ENCODE data around the gene GRM8.
"Not testable (repeated sequence)": the region's sequence is repeated elsewhere in the genome, so short reads cannot be mapped to it uniquely, and the experiment has no call there.

The GRM8 gene

DNA sequence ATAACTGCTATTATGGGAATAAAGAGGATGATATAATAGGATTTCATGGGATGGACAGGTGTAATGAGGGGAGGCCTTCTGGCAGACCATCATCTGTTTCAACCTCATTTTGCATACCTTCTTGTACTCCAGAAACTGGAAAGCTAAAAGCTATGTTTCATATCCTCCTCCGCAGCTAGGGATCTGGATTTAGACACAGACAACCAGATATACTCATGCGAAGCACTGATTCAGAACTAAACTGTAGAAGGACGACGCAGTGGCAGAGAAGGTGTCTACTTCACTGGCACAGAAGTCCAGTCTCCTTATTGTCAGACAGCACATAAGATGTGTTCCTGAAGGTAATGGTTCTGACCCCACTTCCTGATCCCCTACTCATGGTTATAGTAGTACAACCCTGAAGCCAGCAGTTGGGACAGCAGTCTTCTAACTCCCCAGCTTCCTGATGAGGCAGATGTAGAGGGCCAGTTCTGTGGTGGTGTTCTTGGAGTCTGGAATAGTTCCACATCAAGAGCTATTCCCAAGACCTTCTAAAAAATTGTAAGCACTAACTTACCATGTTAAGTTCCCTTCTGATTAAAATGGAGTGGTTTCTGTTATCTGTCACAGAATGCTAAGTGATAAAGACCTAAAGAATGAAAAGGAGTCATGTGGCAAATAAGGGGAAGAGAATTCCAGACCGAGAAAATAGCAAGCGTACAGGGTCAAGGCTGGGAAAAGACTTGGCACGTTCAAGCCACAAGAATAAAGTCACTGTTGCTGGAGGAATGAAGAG, 550.3 kb downstream of the GRM8 start:
- no peak for DNase-seq

DNA sequence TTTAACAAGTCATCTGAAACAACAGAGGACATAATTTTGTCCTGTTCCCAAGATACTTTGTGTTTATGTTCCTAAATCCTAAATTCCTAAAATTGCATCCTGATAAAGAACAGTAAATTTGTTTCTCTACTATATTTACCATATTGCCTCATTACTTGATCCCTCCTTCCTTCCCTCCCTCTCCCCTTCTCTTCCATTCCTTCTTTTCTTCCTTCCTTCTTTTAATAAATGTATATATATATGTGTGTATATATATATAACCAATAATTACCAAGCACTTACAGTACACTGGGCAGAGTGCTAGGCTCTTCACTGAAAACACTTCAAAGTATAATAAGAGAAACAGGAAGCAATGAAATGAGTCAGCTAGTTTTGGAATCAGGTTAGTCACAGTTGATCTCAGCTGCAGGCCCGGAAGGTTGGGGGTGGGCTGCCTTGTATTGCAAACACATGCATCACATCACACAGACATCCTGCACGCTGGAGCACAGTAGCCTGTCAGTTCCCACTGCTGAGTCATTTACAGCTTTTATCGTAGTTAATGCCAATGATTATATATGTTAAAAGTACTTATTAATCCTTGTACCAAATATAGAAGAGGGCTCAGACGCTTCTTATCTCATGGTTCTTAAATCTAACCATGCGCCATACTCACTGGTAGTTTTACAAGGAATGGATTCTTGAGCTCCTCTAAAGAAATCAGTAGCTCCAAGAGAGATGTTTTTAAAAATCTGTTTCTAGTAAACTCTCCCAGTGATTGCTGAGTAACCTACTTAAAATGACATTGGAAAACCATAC, 551.7 kb downstream of the GRM8 start:
- peak; percentile 68 for DNase-seq

DNA sequence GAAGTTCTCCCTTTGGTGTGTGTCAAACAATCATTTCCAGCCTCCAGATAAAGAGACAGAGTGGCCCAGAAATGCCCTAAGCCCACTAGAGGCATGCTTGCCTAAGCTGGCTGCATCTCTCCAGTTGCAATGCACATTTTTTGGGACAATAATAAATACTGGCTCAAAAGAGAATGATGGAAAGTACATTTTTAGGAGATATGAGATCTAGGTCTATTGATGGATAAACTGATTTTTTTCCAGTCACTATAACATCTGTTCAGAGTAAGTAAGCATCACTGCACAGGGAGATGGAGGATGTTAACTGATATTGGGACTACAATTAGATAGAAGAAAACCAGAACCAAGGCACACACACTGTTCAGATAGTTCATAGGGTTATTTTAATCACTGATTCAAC, 553.0 kb downstream of the GRM8 start:
- DNase-seq, result no peak

DNA sequence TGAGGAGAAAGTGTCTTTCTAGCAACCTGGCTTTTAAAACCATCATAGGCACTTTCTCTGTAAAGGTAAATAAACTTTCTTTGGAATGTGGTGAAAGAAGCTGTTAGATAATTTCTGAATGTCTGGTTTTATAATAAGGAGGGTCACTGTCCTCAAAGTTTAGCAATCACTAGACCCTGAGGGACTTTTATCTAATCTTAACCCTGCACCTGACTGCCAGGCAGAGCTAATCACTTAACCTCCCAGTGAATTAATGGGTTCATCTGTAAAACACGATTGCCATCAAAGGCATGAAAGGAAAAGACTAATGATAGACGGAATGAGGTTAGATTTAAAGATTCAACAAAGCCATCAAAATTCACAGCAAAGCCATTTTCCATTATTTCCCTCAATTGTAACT, 553.8 kb downstream of the GRM8 start:
- no peak for DNase-seq

DNA sequence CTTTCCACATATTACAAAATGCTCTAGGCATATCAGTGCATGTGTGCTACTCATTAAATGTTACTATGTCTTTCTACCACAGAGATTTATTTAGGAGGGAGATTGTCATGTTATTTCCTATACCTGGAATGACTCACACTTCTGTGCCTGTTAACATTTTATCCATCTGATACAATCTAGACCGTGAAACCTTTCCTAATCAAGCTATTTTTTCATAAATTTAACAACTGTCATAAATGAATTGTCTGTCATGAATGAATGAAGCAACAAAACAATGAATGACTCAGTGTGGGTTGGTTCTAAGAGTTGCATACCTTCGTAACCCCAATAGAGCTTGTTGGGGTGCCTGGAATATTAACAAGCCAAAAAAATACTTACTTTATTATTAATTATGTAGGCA, 554.3 kb downstream of the GRM8 start:
- DNase-seq, result no peak

DNA sequence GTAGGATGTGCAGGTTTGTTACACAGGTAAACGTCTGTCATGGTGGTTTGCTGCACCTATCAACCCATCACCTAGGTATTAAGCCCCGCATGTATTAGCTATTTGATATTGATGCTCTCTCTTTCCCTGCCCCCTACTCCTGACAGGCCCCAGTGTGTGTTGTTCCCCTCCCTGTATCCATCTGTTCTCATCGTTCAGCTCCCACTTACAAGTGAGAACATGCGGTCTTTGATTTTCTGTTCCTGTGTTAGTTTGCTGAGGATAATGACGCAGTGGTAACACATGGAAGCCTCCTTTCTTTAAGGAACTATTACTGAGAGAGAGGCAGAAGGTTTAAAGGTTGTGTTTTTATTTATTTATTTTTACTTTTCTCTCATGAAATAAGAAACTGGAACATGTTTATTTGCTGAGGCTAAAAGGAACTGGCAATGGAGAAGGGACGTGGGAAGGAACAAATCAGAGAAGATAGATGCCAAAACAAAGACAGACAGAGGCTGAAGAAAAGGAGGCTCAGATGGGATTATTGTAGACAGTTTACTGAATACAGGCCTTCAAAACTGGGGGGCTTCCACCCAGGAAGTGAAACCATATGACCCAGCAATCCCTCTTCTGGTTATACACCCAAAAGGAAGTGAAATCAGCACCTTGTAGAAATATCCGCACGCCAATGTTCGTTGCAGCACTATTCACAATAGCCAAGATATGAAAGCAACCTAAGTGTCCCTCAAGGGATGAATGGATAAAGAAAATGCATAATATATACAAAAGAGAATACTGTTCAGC, 556.3 kb downstream of the GRM8 start:
- DNase-seq, result no peak

DNA sequence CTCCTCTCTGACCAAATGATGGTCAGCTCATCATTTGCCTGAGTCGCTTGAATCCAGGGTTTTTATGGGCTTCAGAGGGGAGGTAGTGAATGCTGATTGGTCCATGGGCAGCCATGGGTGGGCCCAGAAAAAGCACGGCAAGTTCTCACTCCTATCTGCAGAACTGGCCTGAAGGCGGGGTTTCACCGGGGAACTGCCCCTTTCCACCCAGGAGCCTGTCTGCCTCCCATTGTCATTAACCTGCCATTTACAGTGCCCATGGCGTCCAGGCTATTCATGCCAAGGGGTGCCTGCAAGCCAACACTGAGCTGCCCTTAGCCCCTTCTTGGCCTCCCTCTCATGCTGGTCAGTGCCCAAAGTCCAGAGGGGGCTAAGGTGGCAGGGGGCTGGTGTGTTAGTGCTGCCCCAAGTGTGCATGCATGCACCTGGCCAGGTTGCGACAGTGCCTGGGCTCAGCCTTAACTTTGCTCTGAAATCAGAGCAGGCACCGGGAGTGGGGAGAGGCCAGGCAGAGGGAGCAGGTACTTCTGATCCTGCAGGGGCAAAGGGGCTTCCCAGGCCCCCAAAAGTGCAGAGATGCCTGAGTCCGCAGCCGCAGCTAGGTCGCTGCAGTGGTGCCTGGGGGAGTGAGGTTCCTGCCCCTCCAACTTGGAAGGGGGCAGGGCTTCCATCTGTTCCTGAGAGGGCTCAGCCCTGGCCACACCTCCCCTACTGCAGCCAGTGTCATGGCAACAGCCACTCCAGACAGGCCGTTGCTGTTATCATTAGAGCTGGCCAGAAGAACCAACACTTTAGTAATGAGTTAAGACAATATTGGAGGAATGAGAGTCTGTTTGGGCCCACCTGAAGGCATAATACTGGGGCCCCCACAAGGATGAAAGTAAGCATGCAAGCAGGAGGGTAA, 561.6 kb downstream of the GRM8 start:
- no peak for DNase-seq

DNA sequence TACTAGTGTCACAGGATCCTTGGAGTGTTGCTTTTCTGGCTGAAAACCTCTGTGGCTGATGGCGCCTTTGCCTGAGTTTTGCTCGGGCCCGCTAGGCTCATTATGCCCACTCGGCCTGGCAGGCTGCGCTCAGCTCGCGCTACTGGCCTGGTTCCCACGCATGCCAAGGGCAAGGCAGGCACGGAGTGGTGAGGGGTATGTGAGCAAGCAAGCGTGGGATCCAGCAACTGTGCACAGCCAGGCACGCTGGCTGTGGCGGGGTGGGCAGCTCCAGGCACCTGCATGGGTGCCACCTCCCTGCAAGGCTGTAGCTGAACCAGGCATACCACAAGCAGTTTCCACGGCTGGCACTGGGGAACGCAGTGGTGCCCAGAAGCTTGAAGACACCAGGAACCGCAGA, 562.6 kb downstream of the GRM8 start:
- no peak for DNase-seq

DNA sequence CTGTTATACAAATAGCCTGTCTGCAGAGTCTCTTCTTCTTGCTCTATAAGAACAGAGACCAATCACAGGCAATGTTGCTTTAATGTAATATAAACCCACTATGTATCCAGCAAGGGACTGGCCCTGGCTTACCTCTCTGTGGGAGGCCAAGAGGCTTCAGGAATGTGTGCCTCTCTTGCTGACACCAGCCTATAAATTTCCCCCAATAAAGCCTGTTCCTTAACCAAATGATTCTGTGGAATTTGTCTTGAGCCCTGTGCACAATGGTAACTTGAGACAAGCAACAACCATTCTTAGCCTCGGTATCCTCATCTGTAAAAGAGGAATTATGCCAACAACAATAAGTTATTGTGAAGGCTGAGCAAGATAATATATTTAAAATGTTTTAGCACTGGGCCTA, 563.7 kb downstream of the GRM8 start:
- no peak for DNase-seq

DNA sequence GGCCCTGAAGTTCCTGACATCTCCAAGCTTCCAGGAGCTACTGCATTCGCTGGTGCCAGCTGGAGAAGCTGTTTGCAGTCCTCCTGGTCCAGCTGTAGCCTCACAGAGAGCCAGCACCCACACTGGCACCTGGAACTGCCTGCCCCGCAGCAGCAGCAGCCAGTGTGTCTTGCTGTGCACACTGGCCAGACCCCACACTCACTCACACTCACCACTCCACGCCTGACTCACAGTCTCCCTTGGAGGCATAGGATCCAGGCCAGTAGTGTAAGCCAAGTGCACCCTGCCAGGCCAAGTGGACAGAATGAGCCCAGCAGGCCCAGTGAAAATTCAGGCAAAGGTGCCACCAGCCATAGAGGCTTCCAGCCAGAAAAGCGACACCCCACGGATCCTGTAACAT, 566.3 kb downstream of the GRM8 start:
- no peak for DNase-seq

DNA sequence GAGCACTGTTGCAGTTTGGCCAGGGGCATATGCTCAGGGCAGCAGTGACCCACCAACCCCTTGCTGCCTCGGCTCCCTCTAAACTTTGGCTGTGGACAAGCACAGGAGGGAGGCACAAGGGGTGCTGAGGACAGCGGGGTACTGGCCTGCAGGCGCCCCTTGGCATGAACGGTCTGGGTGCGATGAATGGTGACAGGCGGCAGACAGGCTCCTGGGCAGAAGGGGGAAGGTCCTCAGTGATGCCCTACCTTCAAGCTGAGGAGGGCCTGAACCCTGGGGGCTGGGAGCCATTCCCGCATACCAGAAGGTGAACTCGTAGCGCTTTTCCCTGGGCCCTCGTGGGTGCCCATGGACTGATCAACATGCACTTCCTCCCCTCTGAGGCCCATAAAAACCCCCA, 567.1 kb downstream of the GRM8 start:
- DNase-seq, result no peak

DNA sequence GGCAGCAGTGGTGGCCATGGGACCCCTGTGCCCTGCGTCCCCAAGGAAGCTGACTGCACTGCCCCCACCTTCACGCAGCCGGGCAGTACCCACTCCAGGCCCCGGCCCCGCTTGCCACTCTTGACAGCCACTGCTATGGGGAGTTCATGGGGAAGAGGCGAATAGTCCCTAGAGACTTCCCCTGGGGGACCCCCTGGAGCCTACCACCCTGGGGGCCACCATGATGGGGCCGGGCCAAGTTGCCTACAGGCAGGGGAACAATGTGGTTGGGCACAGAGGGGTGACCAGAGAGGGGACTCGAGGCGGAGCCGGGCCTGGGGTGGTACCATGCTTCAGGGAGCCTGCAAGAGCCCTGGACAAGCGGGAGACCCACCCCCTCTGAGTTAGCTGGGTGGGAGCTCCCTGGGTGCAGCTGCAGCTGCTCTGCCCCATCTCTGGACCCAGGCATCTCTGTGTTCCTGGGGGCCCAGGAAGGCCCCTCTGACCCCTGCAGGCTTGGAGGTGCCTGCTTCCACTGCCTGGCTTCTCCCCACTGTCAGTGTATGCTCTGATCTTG, 567.6 kb downstream of the GRM8 start:
- DNase-seq, result no peak

DNA sequence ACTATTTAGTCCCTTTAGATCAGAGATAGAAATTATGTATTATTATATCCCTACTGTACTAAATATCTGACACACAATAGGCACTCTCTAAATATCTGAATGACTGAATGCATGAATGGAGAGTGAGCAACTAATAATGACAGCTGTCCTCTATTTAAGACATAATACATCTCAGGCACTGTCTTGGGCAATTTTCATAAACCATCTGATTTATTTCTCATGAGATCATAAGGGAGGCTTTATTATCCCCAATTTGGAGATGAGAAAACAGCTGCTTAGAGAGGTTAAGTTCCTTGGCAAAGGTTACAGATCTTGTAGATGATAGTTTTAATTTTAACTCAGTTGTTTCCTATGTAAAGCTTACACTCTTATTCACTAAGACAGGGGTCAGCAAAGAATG, 570.6 kb downstream of the GRM8 start:
- DNase-seq, result no peak

DNA sequence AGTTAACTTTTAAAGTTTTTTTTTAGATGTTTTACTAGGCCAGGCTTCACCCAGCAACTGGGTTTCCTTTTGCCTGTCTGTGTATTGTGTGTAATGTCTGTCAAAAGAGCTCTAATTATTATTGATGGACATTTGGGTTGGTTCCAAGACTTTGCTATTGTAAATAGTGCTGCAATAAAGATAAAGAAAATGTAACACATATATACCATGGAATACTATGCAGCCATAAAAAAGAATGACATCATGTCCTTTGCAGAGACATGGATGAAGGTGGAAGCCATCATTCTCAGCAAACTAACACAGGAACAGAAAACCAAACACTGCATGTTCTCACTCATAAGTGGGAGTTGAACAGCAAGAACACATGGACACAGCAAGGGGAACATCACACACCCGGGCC, 584.0 kb downstream of the GRM8 start:
- DNase-seq, result not testable (repeated sequence)

DNA sequence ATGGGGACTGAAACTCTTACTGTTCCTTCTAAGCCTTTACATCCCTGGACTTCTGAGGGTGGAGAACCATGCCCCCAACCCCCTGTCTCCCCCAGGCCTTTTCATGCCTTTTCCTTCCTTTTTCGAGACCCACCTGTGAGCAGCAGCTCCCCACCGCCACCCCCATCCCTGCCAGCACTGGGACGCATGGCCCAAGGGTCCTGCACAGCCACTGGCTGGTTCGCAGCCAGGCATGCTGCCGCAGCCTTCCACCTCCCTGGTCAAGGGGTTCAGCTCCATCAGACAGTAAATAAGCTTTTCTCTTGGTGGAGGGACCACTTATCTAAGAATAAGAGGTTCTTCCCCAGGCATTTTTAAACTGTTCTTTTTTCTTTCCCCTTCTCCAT, 584.4 kb downstream of the GRM8 start:
- no peak for DNase-seq

DNA sequence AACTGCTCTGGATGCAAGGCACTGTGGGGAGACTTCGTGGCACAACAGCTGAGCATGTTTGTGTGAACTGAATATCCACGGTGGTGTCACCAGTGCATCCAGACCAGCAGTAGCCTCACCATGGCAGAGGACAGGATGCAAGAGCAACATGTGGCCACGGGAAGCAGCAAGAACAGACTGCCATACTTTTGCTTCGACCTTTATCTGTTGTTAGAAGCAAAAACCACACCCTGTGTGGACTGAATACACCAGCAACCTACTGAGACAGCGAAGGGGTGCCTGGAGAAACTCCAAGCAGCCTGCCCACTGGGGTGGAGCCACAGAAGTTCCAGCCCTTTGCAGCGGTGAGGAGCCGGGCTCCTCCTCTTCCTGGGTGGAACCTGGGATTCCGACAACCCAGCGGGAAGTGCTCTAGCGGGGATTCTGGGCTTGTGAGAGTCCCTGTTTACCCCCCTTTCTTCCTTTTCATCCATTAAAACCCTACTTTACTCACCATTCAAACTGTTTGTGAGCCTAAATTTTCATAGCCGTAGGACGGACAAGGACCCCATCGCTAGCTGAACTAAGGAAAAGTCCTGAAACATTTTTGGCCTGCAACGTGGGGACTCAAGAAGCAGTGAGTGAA, 584.9 kb downstream of the GRM8 start:
- DNase-seq, result no peak

DNA sequence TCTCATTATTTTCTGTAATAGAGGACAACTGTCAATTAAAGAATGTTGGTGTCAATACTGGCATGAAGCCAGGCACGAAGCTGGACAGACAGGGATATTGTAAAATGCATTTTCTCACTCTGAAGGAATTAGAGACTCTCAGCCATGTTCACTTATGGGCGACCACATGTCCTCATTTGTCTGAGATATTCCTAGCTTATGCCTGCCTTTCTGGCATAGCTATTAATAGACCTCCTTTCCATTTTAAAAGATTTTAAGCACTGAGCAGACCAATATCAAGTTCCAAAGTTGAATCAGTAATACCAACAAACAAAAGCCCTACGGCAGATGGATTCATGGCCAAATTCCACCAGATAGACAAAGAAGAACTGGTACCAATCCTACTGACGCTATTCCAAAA, 589.9 kb downstream of the GRM8 start:
- no peak for DNase-seq

DNA sequence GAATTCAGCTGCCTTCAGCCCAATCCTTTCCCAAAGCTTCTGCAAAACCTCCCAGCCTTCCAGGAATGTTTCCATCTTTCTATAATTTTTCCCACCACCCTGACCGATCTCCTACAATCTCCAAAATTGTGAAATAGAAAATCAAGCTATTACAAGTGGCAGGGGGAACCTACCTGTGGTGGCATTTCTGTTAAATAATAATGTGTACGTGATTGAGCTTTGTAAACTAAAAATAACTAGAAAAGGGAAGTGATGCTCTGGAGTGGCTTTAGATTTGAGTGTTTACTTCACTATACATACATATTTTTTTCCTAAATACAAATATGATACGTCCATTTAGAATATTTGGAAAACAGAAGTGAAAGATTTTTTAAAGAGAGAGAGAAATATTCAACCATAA, 593.6 kb downstream of the GRM8 start:
- no peak for DNase-seq

DNA sequence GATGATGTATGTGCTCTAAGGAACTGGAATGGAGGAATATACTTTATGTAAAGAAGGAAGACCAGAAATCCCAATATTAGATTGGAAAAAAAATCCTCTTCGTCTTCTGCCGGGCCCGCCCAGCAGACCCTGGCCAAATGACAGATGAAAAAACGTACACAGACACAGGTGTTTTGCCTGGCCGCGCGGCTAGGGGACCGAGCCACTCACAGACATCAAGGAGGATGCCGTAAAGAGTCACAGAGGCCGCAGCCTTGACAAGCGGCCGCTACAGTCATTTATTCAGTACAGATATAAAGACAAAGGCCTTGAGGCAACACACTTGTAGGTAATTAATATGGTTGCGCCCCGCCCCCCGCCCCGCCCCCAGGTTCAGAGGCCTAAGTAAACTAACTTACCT, 594.1 kb downstream of the GRM8 start:
- DNase-seq, result no peak

DNA sequence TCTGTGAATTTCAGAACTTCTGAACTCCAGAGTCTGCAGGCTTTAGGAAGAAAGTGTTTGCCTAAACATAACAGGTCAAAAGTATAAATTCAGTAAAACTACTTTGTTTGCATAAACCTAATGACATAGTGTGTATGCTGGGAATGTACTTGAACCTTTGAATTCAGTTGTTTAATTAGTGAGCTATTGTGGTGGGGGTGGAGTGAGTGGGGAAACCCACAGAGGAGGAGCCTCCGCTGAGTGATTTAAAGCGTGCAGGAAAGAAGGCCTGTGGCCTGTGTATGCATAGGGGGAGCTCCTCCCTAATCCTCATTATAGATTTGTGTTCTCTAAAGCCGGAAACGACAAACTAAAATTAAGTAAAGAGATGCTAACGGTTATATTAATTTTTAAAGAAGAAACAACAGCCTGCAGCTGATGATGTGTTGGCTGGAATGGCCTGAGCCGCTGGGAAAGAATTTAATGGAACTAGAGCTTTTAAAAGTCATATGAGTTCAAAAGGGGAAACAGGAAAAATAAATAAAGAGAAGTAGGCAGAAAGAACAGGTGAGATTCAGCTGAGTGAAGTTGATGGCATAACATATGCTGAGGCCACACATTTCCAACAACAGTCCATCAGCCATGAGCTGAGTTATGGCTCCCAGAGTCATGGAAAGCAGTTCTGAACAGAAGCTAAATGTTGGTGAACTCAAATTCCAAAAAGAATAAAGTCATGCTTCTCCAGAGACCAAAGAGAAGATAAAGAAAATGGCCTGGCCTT, 595.0 kb downstream of the GRM8 start:
- peak; percentile 31 for DNase-seq

DNA sequence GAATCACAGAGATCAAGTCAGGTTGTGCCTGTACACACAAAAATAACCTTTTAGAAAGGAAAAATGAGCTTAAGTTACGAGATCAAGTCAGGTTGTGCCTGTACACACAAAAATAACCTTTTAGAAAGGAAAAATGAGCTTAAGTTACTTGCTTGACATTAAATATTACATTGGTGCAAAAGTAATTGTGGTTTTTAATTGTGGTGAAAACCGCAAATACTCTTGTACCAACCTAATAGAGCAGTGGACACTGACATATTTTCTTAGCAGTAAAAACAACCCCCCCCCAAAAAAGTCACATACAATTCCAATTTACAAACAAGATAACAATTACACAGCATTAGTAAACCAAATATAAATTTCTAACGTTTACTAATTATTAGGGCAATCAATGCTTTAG, 595.6 kb downstream of the GRM8 start:
- no peak for DNase-seq
